T-helper 17 cell (primary cell): Measurements from ENCODE around the gene ZNF883. TPM values are rescaled to one million over a fixed set of nuclear protein-coding genes. Genes with fewer than 3 reads are reported as not detected.

Experiments used
- ATAC-seq: fragments of 150-1000 bp; cut with Tn5 transposase; 2 replicates; pipeline ENCODE4 v1.10.0; 2021; ENCODE audit warnings: mild to moderate bottlenecking, moderate library complexity
- DNase-seq, 3 donors: peaks; one replicate each; pipeline versions ENCODE4 v3.0.0 to v3.0.0-alpha.2; 2020 to 2021
- H3K9me3 ChIP-seq: one replicate; pipeline ENCODE4 v1.7.0; 2013; ENCODE audit warnings: low read length, mild to moderate bottlenecking; ENCODE audit not compliant: control insufficient read depth, poor library complexity, severe bottlenecking
- H3K27ac Mint-ChIP-seq: one replicate; pipeline ENCODE4 v1.8.0; 2022; ENCODE audit warnings: mild to moderate bottlenecking, moderate library complexity, mixed read lengths
- H3K27me3 Mint-ChIP-seq: one replicate; pipeline ENCODE4 v1.8.0; 2022; ENCODE audit warnings: mixed read lengths
- H3K36me3 Mint-ChIP-seq: one replicate; pipeline ENCODE4 v1.8.0; 2022; ENCODE audit warnings: low read depth, mixed read lengths
- H3K4me1 Mint-ChIP-seq: one replicate; pipeline ENCODE4 v1.8.0; 2022; ENCODE audit warnings: mild to moderate bottlenecking, mixed read lengths
- H3K4me3 Mint-ChIP-seq: one replicate; pipeline ENCODE4 v1.8.0; 2022; ENCODE audit warnings: mild to moderate bottlenecking, moderate library complexity, mixed read lengths
- total RNA-seq, 4 donors: library from RNA in 2 of 4; stranded (reverse) in 2 of 4; gene quantifications; one replicate each; pipeline ENCODE4 v1.2.3 and lab custom pipeline; 2022 to 2026

Gene ZNF883
- total RNA-seq, 2 donors from 2014 or later = 1.3 TPM; not detected in 1

DNA sequence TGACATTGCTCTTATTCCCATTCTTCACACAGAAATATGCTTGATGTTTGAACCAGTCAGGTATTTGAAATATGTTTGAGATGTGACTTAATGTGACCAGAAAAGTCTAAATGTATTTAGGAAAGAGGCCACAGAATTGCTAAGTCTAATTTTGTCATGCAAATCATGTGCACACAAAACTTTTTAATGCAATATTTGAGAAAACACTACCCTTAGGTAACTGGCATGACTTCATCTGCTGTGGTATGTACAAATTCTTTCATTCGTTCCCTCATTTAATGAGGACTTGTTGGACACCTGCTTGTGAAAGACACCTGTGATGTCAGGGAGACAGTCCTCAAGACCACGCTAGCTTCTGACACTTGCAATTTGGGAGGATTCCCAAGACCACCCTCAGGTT lies 100.3 kb downstream of the ZNF883 start:
- Mint-ChIP-seq H3K27me3 (peaks cover 43% of the 10 kb centered on the region), H3K4me3 (no peak overlapping the region), H3K27ac (no peak overlapping the region), H3K36me3 (no peaks in the 10 kb centered on the region), H3K4me1 (no peaks in the 10 kb centered on the region)
- DNase-seq (no peak), ATAC-seq (no peak)
- H3K9me3 ChIP-seq = no peaks in the 10 kb centered on the region

Other genes with a start within 250 kb of the ZNF883 start
- gene SLC46A2, start 121.3 kb downstream of the ZNF883 start, total RNA-seq = under 1 TPM in 1 of 2 donors, not detected in 1; 0.47 TPM
- gene ZFP37, start 44.5 kb upstream of the ZNF883 start, total RNA-seq = 1 to 10 TPM in 1 of 2 donors, under 1 TPM in 1; 0.65 to 1.5 TPM
- 10 to 100 TPM in 1 of 2 donors, 1 to 10 TPM in 1; 6.6 to 12.8 TPM for gene SLC31A2, start 138.8 kb upstream of the ZNF883 start, total RNA-seq
- 10 to 100 TPM; 19.3 to 24.0 TPM for gene FKBP15, start 209.1 kb upstream of the ZNF883 start, total RNA-seq
- gene SLC31A1, start 209.4 kb upstream of the ZNF883 start, total RNA-seq = 1 to 10 TPM; 2.3 to 4.0 TPM